ENCODE data around the gene PRKG1. TPM values are rescaled to one million over a fixed set of nuclear protein-coding genes. Genes with fewer than 3 reads are reported as not detected.

PRKG1 gene
- total and polyA plus RNA-seq, 2 of the 4 experiments (the other 2 are of a cell fraction), result 3.5 to 18.3 TPM

GRCh38 chr10:51340845-51341610, 266.7 kb downstream of the PRKG1 start:
- dilution Hi-C loops (cut with HindIII; ENCODE audit: low sequenced_read_pairs, unreplicated experiment) (no loop called here), in situ Hi-C loops (cut with MboI; ENCODE audit: low sequenced_read_pairs) (no loop called here), intact Hi-C loops (cut with micrococcal nuclease) (no loop called here)
- H3K4me1 ChIP-seq (ENCODE audit: control insufficient read depth, insufficient read depth, low read length), result no peaks in the 10 kb centered on the region
- ChIA-PET CTCF (no interaction called here), POLR2A (ENCODE audit: unreplicated experiment) (no interaction called here)
- H3K9me3 ChIP-seq (ENCODE audit: control insufficient read depth, insufficient read depth, low read length), result no peaks in the 10 kb centered on the region
- no peak overlapping the region for H2BK20ac ChIP-seq (ENCODE audit: low read depth, low read length)
- no peak overlapping the region for H3K56ac ChIP-seq (ENCODE audit: extremely low read depth, insufficient read depth, low read length)
- DNase-seq (no peak), ATAC-seq (ENCODE audit: low read depth) (no peak)
- H3K27ac ChIP-seq (ENCODE audit: insufficient read depth, low read length), result no peak overlapping the region
- whole genome bisulfite sequencing, 2 experiments (ENCODE audit: extremely low coverage in 2 of 2, insufficient read length in 1 of 2), result 100% methylated on average over 1 of the region's 4 CpGs; no CpG with 5 or more reads in 1 of the 2 experiments
- TF ChIP-seq MAZ (IDR thresholded peaks at IDR 0.05; ENCODE audit: borderline replicate concordance, low read depth, low read length) (no peak), FOS (IDR thresholded peaks at IDR 0.05; ENCODE audit: low read depth, low read length) (no peak), MAFK (IDR thresholded peaks at IDR 0.05; ENCODE audit: low read depth, low read length) (no peak), POLR2A (IDR thresholded peaks at IDR 0.05; ENCODE audit: low read depth, low read length) (no peak), BHLHE40 (IDR thresholded peaks at IDR 0.05; ENCODE audit: low read depth, low read length) (no peak), CEBPB (IDR thresholded peaks at IDR 0.05; ENCODE audit: low read depth, low read length) (no peak), NFE2L2 (IDR thresholded peaks at IDR 0.05; ENCODE audit: low read depth, low read length) (no peak), RCOR1 (IDR thresholded peaks at IDR 0.05; ENCODE audit: insufficient replicate concordance, low read length) (no peak), RFX5 (IDR thresholded peaks at IDR 0.05; ENCODE audit: low read depth, low read length) (no peak), RAD21 (IDR thresholded peaks at IDR 0.05; ENCODE audit: low read length) (no peak), ELK1 (IDR thresholded peaks at IDR 0.05; ENCODE audit: borderline replicate concordance, low read depth, low read length) (no peak), USF2 (IDR thresholded peaks at IDR 0.05; ENCODE audit: low read depth, low read length) (no peak), SMC3 (IDR thresholded peaks at IDR 0.05; ENCODE audit: low read depth, low read length) (no peak), CHD1 (IDR thresholded peaks at IDR 0.05; ENCODE audit: low read depth, low read length) (no peak)
- TF ChIP-seq, protein P1, sequence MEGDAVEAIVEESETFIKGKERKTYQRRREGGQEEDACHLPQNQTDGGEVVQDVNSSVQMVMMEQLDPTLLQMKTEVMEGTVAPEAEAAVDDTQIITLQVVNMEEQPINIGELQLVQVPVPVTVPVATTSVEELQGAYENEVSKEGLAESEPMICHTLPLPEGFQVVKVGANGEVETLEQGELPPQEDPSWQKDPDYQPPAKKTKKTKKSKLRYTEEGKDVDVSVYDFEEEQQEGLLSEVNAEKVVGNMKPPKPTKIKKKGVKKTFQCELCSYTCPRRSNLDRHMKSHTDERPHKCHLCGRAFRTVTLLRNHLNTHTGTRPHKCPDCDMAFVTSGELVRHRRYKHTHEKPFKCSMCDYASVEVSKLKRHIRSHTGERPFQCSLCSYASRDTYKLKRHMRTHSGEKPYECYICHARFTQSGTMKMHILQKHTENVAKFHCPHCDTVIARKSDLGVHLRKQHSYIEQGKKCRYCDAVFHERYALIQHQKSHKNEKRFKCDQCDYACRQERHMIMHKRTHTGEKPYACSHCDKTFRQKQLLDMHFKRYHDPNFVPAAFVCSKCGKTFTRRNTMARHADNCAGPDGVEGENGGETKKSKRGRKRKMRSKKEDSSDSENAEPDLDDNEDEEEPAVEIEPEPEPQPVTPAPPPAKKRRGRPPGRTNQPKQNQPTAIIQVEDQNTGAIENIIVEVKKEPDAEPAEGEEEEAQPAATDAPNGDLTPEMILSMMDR (conservative IDR thresholded peaks at IDR 0.05; ENCODE audit: low read depth, low read length), result no peak
- H3K4me3 ChIP-seq (ENCODE audit: insufficient read depth, low read depth, low read length), result no peak overlapping the region
- H4K91ac ChIP-seq (ENCODE audit: insufficient read depth, low read depth, low read length), result no peak overlapping the region
- H3K18ac ChIP-seq (ENCODE audit: low read depth, low read length), result no peak overlapping the region
- no peak overlapping the region for H4K8ac ChIP-seq (ENCODE audit: low read depth in 2 of 2, low read length in 2 of 2)
- H3K27me3 ChIP-seq (ENCODE audit: control insufficient read depth, insufficient read depth, low read length), result no peaks in the 10 kb centered on the region
- H3K9ac ChIP-seq (ENCODE audit: low read depth, low read length), result no peak overlapping the region
- no peak overlapping the region for H2AK5ac ChIP-seq (ENCODE audit: low read depth, low read length)
- H2BK15ac ChIP-seq (ENCODE audit: low read depth, low read length), result no peak overlapping the region
- H3K36me3 ChIP-seq (ENCODE audit: control insufficient read depth, insufficient read depth, low read length), result no peaks in the 10 kb centered on the region
- H4K20me1 ChIP-seq (ENCODE audit: insufficient read depth, low read length), result no peaks in the 10 kb centered on the region
- H2BK5ac ChIP-seq (ENCODE audit: low read depth, low read length, poor library complexity, severe bottlenecking), result no peak overlapping the region
- H3K23ac ChIP-seq (ENCODE audit: low read depth, low read length), result no peak overlapping the region
- H2AK9ac ChIP-seq (replicated peaks; ENCODE audit: low read depth, low read length, poor library complexity), result no peak overlapping the region
- H4K5ac ChIP-seq (ENCODE audit: low read depth, low read length), result no peak overlapping the region
- no peak overlapping the region for H3K14ac ChIP-seq (replicated peaks; ENCODE audit: low read depth, low read length)
- no peaks in the 10 kb centered on the region; a peak in 2 of 4 replicates for H3K79me1 ChIP-seq (ENCODE audit: low read depth in 1 of 2, low read length in 2 of 2)
- no peak overlapping the region for H3K4ac ChIP-seq (ENCODE audit: low read depth, low read length)
- H3K4me2 ChIP-seq (ENCODE audit: low read depth, low read length), result no peak overlapping the region
- no peaks in the 10 kb centered on the region for H3K9me1 ChIP-seq (ENCODE audit: insufficient read depth, low read length)
- no peak overlapping the region for H2BK120ac ChIP-seq (ENCODE audit: low read depth, low read length)
- H2AFZ ChIP-seq (replicated peaks; ENCODE audit: low read length, poor library complexity), result no peak overlapping the region
- BruUV-seq (replicated peaks), result no TSS peak
